Body of pancreas (tissue), 4 donors: ENCODE data around the gene ADD1. TPM values are rescaled to one million over a fixed set of nuclear protein-coding genes. Genes with fewer than 3 reads are reported as not detected.

ENCODE experiments used
- ATAC-seq: fragments of 150-250 bp; one replicate; pipeline ENCODE4 v1.9.1; 2016
- DNase-seq, 4 donors: peaks; one replicate each; pipeline ENCODE4 v3.0.0-alpha.2; 2019
- H3K27ac ChIP-seq, 4 donors: fragments of 200-600 bp; sonication (generic); 1 replicate in 3 of 4; 2 replicates in 1 of 4; pipeline versions ENCODE4 v1.5.1 to v1.6.1; 2016 to 2019; ENCODE audit warnings: mild to moderate bottlenecking in 1 of 4, mixed read lengths in 1 of 4, moderate library complexity in 1 of 4
- H3K27me3 ChIP-seq, 2 donors: fragments of 200-600 bp; sonication (generic); one replicate each; pipeline ENCODE4 v1.6.0; 2016; ENCODE audit warnings: mild to moderate bottlenecking in 1 of 2
- H3K36me3 ChIP-seq, 2 donors: fragments of 200-600 bp; sonication (generic); replicated peaks in 1 of 2; 2 replicates each; pipeline ENCODE4 v1.5.1; 2016; ENCODE audit warnings: low read depth in 2 of 2; ENCODE audit not compliant: insufficient read depth in 1 of 2
- H3K4me1 ChIP-seq: fragments of 200-600 bp; sonication (generic); one replicate; pipeline ENCODE4 v1.6.0; 2016
- H3K4me3 ChIP-seq, 2 donors: fragments of 200-600 bp; sonication (generic); 1 replicate in 1 of 2; 2 replicates in 1 of 2; pipeline ENCODE4 v1.5.1; 2016 to 2019
- H3K9me3 ChIP-seq, 3 donors: fragments of 200-600 bp; sonication (generic); 1 replicate in 2 of 3; 2 replicates in 1 of 3; pipeline ENCODE4 v1.5.1; 2016
- POLR2A ChIP-seq, 3 donors: fragments of 450-650 bp; IDR thresholded peaks; one replicate each; pipeline ENCODE4 v1.6.1; 2016; ENCODE audit warnings: antibody characterized with exemption in 3 of 3, mild to moderate bottlenecking in 2 of 3
- WGBS, 2 donors: methylation state at CpG; one replicate each; pipeline ENCODE4 v1.1.5; 2017; 5-methylcytosine and 5-hydroxymethylcytosine counted together
- intact Hi-C: fragments of 100-400 bp; cut with DNase I; formaldehyde crosslinking; loops from one replicate; pipeline ENCODE4 v1.15.1; 2023
- total RNA-seq, 2 donors: library from RNA; depleted of rRNA; stranded (reverse); fragments of >200 nt; gene quantifications; one replicate each; pipeline ENCODE4 v1.1.0, GENCODE V29; 2016
- TF ChIP-seq, protein P1 (sequence below), 7 experiments: fragments of 450-650 bp in 4 of 7; fragments of 200-600 bp in 3 of 7; sonication (generic) in 3 of 7; IDR thresholded peaks; one replicate each; pipeline ENCODE4 v1.5.1; 2016 to 2019; ENCODE audit warnings: antibody characterized with exemption in 7 of 7

The ADD1 gene
- total RNA-seq, 2 donors from 2014 or later: 84.1 to 266 TPM

DNA sequence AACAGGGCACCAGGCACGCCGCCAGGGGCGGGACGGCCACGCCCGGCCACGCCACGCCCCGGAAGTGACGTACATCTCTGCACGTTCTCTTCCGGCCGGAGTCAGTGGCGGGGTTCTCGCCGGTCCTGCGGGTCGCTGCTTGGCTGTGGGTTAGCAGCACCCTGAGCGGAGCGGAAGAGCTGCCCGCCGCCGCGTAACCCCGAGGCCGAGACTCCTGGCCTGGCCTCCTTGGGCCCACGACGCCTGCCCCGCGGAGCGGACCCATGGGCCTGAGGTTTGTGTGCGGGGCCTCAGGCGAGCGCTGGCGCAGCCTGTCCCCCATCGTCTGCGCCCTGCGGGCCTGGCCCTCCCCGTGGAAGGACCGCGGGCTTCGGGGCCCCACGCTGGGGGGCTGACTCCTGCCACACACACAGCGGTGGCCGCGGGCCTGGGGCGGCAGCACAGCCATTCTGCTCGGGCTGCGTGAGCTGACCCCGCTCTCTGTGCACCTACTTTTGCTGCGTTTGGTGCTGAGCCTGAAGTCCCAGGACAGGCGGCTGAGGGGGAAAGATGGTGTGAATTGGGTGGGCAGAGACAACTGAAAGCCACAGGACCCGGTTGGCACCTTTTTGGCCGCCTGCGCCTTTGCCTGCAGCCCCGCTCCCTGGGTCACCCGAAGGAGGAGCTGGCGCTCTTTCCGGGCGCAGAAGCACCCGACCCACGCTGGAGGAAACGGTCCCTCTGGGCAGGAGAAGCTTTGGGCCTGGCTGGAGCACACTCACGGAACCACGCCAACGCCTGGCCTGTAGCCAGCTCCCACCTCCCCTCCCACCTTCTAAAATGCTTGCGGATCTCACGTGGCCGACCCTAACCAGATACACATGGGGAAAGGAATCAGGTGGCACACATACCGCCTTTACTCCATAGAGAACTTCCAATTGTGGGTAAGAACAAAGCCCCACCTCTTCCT is 91.4 kb downstream of the ADD1 start:
- Histone ChIP-seq H3K27me3 (no peaks in the 10 kb centered on the region), H3K27ac (peak overlapping the region; percentile 72 to 92 (median 83)), H3K36me3 (peaks cover 12 to 14% of the 10 kb centered on the region in 2 donors), H3K9me3 (no peaks in the 10 kb centered on the region), H3K4me3 (peak overlapping the region; percentile 87), H3K4me1 (peaks cover 57% of the 10 kb centered on the region)
- intact Hi-C loops: loop anchor here (5.0 kb wide), 1 partner anchor 178 kb away; the partner anchor contains the start of gene TNIP2
- TF ChIP-seq POLR2A (IDR thresholded peaks at IDR 0.05): peak; percentile 81 to 91 (median 84)
- TF ChIP-seq, protein P1, sequence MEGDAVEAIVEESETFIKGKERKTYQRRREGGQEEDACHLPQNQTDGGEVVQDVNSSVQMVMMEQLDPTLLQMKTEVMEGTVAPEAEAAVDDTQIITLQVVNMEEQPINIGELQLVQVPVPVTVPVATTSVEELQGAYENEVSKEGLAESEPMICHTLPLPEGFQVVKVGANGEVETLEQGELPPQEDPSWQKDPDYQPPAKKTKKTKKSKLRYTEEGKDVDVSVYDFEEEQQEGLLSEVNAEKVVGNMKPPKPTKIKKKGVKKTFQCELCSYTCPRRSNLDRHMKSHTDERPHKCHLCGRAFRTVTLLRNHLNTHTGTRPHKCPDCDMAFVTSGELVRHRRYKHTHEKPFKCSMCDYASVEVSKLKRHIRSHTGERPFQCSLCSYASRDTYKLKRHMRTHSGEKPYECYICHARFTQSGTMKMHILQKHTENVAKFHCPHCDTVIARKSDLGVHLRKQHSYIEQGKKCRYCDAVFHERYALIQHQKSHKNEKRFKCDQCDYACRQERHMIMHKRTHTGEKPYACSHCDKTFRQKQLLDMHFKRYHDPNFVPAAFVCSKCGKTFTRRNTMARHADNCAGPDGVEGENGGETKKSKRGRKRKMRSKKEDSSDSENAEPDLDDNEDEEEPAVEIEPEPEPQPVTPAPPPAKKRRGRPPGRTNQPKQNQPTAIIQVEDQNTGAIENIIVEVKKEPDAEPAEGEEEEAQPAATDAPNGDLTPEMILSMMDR (IDR thresholded peaks at IDR 0.05): peak in 3 of 7 experiments; percentile 11 to 51 (median 50)
- WGBS, 2 donors: 0% methylated on average over 10 to 68 of the region's 70 CpGs
- DNase-seq: peak; percentile 96 to 99 (median 98)
- peak; percentile 85 for ATAC-seq

- H3K4me3 ChIP-seq: peak overlapping the region in 1 of 2 donors; percentile 87
- intact Hi-C loops: loop anchor here (5.0 kb wide), 1 partner anchor 179 kb away; the partner anchor contains the start of gene TNIP2
- ATAC-seq (no peak), DNase-seq (peak in 2 of 4 donors; percentile 14 to 19)
- no peaks in the 10 kb centered on the region for H3K27me3 ChIP-seq
- WGBS, 2 donors: 70 to 74% methylated on average over 20 of the region's 20 CpGs
- TF ChIP-seq, protein P1 (IDR thresholded peaks at IDR 0.05): no peak
- no peak for TF ChIP-seq POLR2A (IDR thresholded peaks at IDR 0.05)
- peaks cover 48% of the 10 kb centered on the region for H3K4me1 ChIP-seq
- H3K36me3 ChIP-seq: peaks cover 17 to 23% of the 10 kb centered on the region in 2 donors
- H3K9me3 ChIP-seq: no peaks in the 10 kb centered on the region
- peak overlapping the region in 3 of 4 donors; percentile 72 to 92 (median 88) for H3K27ac ChIP-seq
These were observed 92.4 kb downstream of the ADD1 start for GRCh38 chr4:2935762-2936743.

GRCh38 chr4:2936773-2937145 is 93.1 kb downstream of the ADD1 start:
- no peak for TF ChIP-seq POLR2A (IDR thresholded peaks at IDR 0.05)
- TF ChIP-seq, protein P1 (IDR thresholded peaks at IDR 0.05): no peak
- peaks cover 43% of the 10 kb centered on the region for H3K4me1 ChIP-seq
- H3K36me3 ChIP-seq: peaks cover 21 to 30% of the 10 kb centered on the region in 2 donors
- H3K4me3 ChIP-seq: no peak overlapping the region
- WGBS, 2 donors: 68 to 76% methylated on average over 4 to 6 of the region's 6 CpGs
- no peaks in the 10 kb centered on the region for H3K27me3 ChIP-seq
- H3K27ac ChIP-seq: peak overlapping the region in 2 of 4 donors; percentile 31 to 34
- no peak for ATAC-seq
- no peaks in the 10 kb centered on the region for H3K9me3 ChIP-seq
- intact Hi-C loops: loop anchor here (5.0 kb wide), 1 partner anchor 179 kb away; the partner anchor contains the start of gene TNIP2
- DNase-seq: peak in 2 of 4 donors; percentile 17 to 35

GRCh38 chr4:2937146-2937857 is 93.7 kb downstream of the ADD1 start:
- peak overlapping the region in 2 of 4 donors; percentile 31 to 34 for H3K27ac ChIP-seq
- ATAC-seq (peak; percentile 16), DNase-seq (peak in 3 of 4 donors; percentile 41 to 58 (median 41))
- 64 to 66% methylated on average over 16 to 23 of the region's 23 CpGs for WGBS, 2 donors
- H3K9me3 ChIP-seq: no peaks in the 10 kb centered on the region
- TF ChIP-seq POLR2A (IDR thresholded peaks at IDR 0.05): peak in 1 of 3 donors; percentile 4
- TF ChIP-seq, protein P1 (IDR thresholded peaks at IDR 0.05): no peak
- peaks cover 21 to 31% of the 10 kb centered on the region in 2 donors for H3K36me3 ChIP-seq
- no peak overlapping the region for H3K4me3 ChIP-seq
- H3K4me1 ChIP-seq: peaks cover 40% of the 10 kb centered on the region
- intact Hi-C loops: loop anchor here (5.0 kb wide), 1 partner anchor 180 kb away; the partner anchor contains the start of gene TNIP2
- H3K27me3 ChIP-seq: no peaks in the 10 kb centered on the region
